HEK293 (cell line): ENCODE measurements around the gene HMCN2.

Source experiments
- HOXA7 ChIP-seq: sonication (generic); formaldehyde crosslinking; IDR thresholded peaks from 2 replicates; pipeline ENCODE4 v1.8.1; 2022; ENCODE audit warnings: missing genetic modification reagents, borderline replicate concordance
- ZBTB1 ChIP-seq: fragments of 450-650 bp; formaldehyde crosslinking; IDR thresholded peaks from 2 replicates; pipeline ENCODE4 v1.5.1; 2016; ENCODE audit warnings: missing biosample characterization, missing genetic modification characterization
- ZBTB8A ChIP-seq: fragments of 450-650 bp; formaldehyde crosslinking; IDR thresholded peaks from 2 replicates; pipeline ENCODE4 v1.5.1; 2016; ENCODE audit warnings: missing biosample characterization, missing genetic modification characterization
- ZNF121 ChIP-seq: fragments of 450-650 bp; formaldehyde crosslinking; IDR thresholded peaks from 2 replicates; pipeline ENCODE4 v1.5.1; 2016; ENCODE audit warnings: missing biosample characterization, missing genetic modification characterization
- ZNF169 ChIP-seq: fragments of 450-650 bp; formaldehyde crosslinking; IDR thresholded peaks from 2 replicates; pipeline ENCODE4 v1.5.1; 2016; ENCODE audit warnings: missing biosample characterization, missing genetic modification characterization
- ZNF175 ChIP-seq: fragments of 450-650 bp; formaldehyde crosslinking; IDR thresholded peaks from 2 replicates; pipeline ENCODE4 v1.5.1; 2016; ENCODE audit warnings: missing biosample characterization, missing genetic modification characterization
- ZNF184 ChIP-seq: fragments of 450-650 bp; IDR thresholded peaks from 2 replicates; pipeline ENCODE4 v1.5.1; 2018; ENCODE audit warnings: missing biosample characterization, mild to moderate bottlenecking, missing genetic modification characterization
- ZNF202 ChIP-seq: fragments of 450-650 bp; formaldehyde crosslinking; IDR thresholded peaks from 2 replicates; pipeline ENCODE4 v1.5.1; 2016; ENCODE audit warnings: missing biosample characterization, missing genetic modification characterization, borderline replicate concordance
- ZNF292 ChIP-seq: fragments of 450-650 bp; formaldehyde crosslinking; IDR thresholded peaks from 2 replicates; pipeline ENCODE4 v1.5.1; 2016; ENCODE audit warnings: low read depth, missing biosample characterization, missing genetic modification characterization, borderline replicate concordance
- ZNF335 ChIP-seq: fragments of 450-650 bp; formaldehyde crosslinking; conservative IDR thresholded peaks from 2 replicates; pipeline ENCODE4 v1.5.1; 2016; ENCODE audit warnings: missing biosample characterization, missing genetic modification characterization
- ZNF366 ChIP-seq: fragments of 450-650 bp; formaldehyde crosslinking; conservative IDR thresholded peaks from 2 replicates; pipeline ENCODE4 v1.5.1; 2016; ENCODE audit warnings: missing biosample characterization, missing genetic modification characterization
- ZNF404 ChIP-seq: fragments of 450-650 bp; formaldehyde crosslinking; IDR thresholded peaks from 2 replicates; pipeline ENCODE4 v1.5.1; 2017; ENCODE audit warnings: missing biosample characterization, missing genetic modification characterization
- ZNF433 ChIP-seq: fragments of 450-650 bp; formaldehyde crosslinking; IDR thresholded peaks from 2 replicates; pipeline ENCODE4 v1.5.1; 2016; ENCODE audit warnings: missing biosample characterization, missing genetic modification characterization, low read depth
- ZNF501 ChIP-seq: fragments of 450-650 bp; formaldehyde crosslinking; IDR thresholded peaks from 2 replicates; pipeline ENCODE4 v1.5.1; 2016; ENCODE audit warnings: missing biosample characterization, missing genetic modification characterization
- ZNF521 ChIP-seq: fragments of 450-650 bp; formaldehyde crosslinking; IDR thresholded peaks from 2 replicates; pipeline ENCODE4 v1.5.1; 2017; ENCODE audit warnings: missing biosample characterization, mild to moderate bottlenecking, missing genetic modification characterization
- ZNF555 ChIP-seq: fragments of 450-650 bp; formaldehyde crosslinking; conservative IDR thresholded peaks from 2 replicates; pipeline ENCODE4 v1.5.1; 2017; ENCODE audit warnings: missing biosample characterization, mild to moderate bottlenecking, missing genetic modification characterization, inconsistent platforms
- ZNF629 ChIP-seq: fragments of 450-650 bp; formaldehyde crosslinking; IDR thresholded peaks from 2 replicates; pipeline ENCODE4 v1.5.1; 2017; ENCODE audit warnings: missing biosample characterization, missing genetic modification characterization
- ZNF639 ChIP-seq: fragments of 450-650 bp; formaldehyde crosslinking; IDR thresholded peaks from 2 replicates; pipeline ENCODE4 v1.5.1; 2016; ENCODE audit warnings: missing biosample characterization, missing genetic modification characterization
- ZNF654 ChIP-seq: fragments of 450-650 bp; formaldehyde crosslinking; IDR thresholded peaks from 2 replicates; pipeline ENCODE4 v1.5.1; 2016; ENCODE audit warnings: low read depth, missing biosample characterization, missing genetic modification characterization
- ZNF664 ChIP-seq: fragments of 450-650 bp; formaldehyde crosslinking; IDR thresholded peaks from 2 replicates; pipeline ENCODE4 v1.5.1; 2016; ENCODE audit warnings: missing biosample characterization, missing genetic modification characterization
- ZNF670 ChIP-seq: fragments of 450-650 bp; formaldehyde crosslinking; IDR thresholded peaks from 2 replicates; pipeline ENCODE4 v1.5.1; 2016; ENCODE audit warnings: missing biosample characterization, missing genetic modification characterization, low read depth
- TF ChIP-seq, protein P1 (sequence below): fragments of 450-650 bp; formaldehyde crosslinking; IDR thresholded peaks from 2 replicates; pipeline ENCODE4 v1.5.1; 2016; ENCODE audit warnings: missing biosample characterization, missing genetic modification characterization
- TF ChIP-seq, protein P2 (sequence below): fragments of 450-650 bp; formaldehyde crosslinking; IDR thresholded peaks from 2 replicates; pipeline ENCODE4 v1.5.1; 2017; ENCODE audit warnings: missing biosample characterization, missing genetic modification characterization

HMCN2 gene

DNA sequence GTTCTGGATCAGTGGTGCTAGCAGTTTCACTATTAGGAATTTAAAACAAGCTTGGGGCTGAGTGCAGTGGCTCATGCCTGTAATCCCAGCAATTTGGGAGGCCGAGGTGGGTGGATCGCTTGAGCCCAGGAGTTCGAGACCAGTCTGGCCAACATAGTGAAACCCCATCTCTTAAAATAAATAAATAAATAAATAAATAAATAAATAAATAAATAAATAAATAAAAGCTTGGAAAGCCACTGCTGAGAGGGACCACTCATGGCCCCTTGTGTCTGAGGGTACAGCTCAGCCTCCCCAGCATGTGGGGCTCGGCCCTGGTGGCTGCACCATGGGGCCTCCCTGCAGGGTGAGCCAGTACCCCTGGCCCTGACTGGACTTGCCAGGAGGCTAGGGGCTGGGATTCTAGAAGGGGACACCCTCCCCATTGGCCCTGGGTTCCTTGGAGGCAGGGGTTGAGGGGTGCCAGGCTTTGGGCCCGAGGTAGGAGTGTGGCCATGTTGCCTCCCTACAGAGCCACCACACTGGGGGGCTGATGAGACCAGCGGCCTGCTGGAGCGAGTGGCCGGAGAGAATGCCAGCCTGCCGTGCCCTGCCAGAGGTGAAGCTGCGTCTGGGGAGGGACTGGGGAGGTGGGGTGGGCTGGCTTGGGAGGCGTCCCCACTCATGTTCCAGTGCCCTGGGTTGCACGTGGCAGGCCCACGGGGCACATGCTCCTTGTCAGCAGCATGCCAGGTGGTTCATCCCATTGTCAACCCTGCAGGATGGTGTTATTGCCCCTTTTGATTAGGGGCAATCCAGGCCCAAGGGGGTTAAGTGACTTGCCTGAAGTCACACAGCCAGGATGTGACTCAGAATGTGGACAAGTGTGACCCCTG is 76.5 kb downstream of the HMCN2 start (continued):
- 0 out of 2 replicates have a peak, but pooled peaks have one; percentile 53 for TF ChIP-seq ZNF639 (tag by site-specific recombination)
- TF ChIP-seq ZNF555 (tag by site-specific recombination), result no peak; the same call in 1 of the 2 replicates
- TF ChIP-seq, protein P1, sequence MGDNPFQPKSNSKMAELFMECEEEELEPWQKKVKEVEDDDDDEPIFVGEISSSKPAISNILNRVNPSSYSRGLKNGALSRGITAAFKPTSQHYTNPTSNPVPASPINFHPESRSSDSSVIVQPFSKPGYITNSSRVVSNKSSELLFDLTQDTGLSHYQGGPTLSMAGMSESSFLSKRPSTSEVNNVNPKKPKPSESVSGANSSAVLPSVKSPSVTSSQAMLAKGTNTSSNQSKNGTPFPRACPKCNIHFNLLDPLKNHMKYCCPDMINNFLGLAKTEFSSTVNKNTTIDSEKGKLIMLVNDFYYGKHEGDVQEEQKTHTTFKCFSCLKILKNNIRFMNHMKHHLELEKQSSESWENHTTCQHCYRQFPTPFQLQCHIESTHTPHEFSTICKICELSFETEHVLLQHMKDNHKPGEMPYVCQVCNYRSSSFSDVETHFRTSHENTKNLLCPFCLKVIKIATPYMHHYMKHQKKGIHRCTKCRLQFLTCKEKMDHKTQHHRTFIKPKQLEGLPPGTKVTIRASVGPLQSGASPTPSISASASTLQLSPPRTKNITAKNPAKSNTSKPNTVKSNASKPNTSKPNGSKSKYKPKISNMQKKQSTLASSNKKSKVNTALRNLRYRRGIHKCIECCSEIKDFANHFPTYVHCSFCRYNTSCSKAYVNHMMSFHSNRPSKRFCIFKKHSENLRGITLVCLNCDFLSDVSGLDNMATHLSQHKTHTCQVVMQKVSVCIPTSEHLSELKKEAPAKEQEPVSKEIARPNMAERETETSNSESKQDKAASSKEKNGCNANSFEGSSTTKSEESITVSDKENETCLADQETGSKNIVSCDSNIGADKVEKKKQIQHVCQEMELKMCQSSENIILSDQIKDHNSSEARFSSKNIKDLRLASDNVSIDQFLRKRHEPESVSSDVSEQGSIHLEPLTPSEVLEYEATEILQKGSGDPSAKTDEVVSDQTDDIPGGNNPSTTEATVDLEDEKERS (tag by site-specific recombination), result no peak
- no peak for TF ChIP-seq ZNF521
- no peak for TF ChIP-seq ZNF184
- TF ChIP-seq ZNF654 (tag by site-specific recombination), result peak; percentile 50
- TF ChIP-seq HOXA7 (CRISPR knock-in tag), result no peak
- TF ChIP-seq ZNF404 (tag by site-specific recombination), result peak; percentile 73; the same call in 1 of the 2 replicates
- 0 out of 2 replicates have a peak, but pooled peaks have one; percentile 66 for TF ChIP-seq ZNF292 (tag by site-specific recombination)
- peak; percentile 54; the same call in 1 of the 2 replicates for TF ChIP-seq ZNF121 (tag by site-specific recombination)
- peak; percentile 90 for TF ChIP-seq ZNF664 (tag by site-specific recombination)
- TF ChIP-seq, protein P2, sequence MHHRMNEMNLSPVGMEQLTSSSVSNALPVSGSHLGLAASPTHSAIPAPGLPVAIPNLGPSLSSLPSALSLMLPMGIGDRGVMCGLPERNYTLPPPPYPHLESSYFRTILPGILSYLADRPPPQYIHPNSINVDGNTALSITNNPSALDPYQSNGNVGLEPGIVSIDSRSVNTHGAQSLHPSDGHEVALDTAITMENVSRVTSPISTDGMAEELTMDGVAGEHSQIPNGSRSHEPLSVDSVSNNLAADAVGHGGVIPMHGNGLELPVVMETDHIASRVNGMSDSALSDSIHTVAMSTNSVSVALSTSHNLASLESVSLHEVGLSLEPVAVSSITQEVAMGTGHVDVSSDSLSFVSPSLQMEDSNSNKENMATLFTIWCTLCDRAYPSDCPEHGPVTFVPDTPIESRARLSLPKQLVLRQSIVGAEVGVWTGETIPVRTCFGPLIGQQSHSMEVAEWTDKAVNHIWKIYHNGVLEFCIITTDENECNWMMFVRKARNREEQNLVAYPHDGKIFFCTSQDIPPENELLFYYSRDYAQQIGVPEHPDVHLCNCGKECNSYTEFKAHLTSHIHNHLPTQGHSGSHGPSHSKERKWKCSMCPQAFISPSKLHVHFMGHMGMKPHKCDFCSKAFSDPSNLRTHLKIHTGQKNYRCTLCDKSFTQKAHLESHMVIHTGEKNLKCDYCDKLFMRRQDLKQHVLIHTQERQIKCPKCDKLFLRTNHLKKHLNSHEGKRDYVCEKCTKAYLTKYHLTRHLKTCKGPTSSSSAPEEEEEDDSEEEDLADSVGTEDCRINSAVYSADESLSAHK, result no peak
- no peak for TF ChIP-seq ZNF169 (tag by site-specific recombination)
- peak; percentile 71 for TF ChIP-seq ZNF629
- TF ChIP-seq ZNF670 (tag by site-specific recombination), result no peak
- TF ChIP-seq ZNF433, result peak; percentile 88
- peak; percentile 41; the same call in 1 of the 2 replicates for TF ChIP-seq ZNF501 (tag by site-specific recombination)
- TF ChIP-seq ZBTB8A, result peak; percentile 91
- peak; percentile 87; the same call in 1 of the 2 replicates for TF ChIP-seq ZNF202
- TF ChIP-seq ZBTB1 (tag by site-specific recombination), result 0 out of 2 replicates have a peak, but pooled peaks have one; percentile 52
- TF ChIP-seq ZNF366, result peak; percentile 39; the same call in 1 of the 2 replicates
- TF ChIP-seq ZNF335 (tag by site-specific recombination), result no peak
- TF ChIP-seq ZNF175, result 0 out of 2 replicates have a peak, but pooled peaks have one; percentile 57
